ENCODE measurements around the gene CORO7. TPM values are rescaled to one million over a fixed set of nuclear protein-coding genes. Genes with fewer than 3 reads are reported as not detected.

CORO7 gene
- total and polyA plus RNA-seq, 9 of the 15 experiments (the other 6 are each of a cell fraction or from before 2014, with no cell fraction given) = 0.45 to 77.2 (median 18.7) TPM

- no peak for TF ChIP-seq ZNF551 (CRISPR knock-in tag; IDR thresholded peaks at IDR 0.05)
- TF ChIP-seq FOXM1 (IDR thresholded peaks at IDR 0.05; ENCODE audit: low read depth) = no peak
- no peak for TF ChIP-seq FOXM1 (CRISPR knock-in tag; IDR thresholded peaks at IDR 0.05; ENCODE audit: low read depth)
- TF ChIP-seq USF1 (CRISPR knock-in tag; IDR thresholded peaks at IDR 0.05) = no peak
- TF ChIP-seq CBX8 (IDR thresholded peaks at IDR 0.05; ENCODE audit: borderline replicate concordance, extremely low read depth, low read depth, low read length, poor library complexity, severe bottlenecking) = no peak
- no peak for TF ChIP-seq RBM15 (IDR thresholded peaks at IDR 0.05; ENCODE audit: insufficient read depth, low read length)
- TF ChIP-seq ETS2 (tag; IDR thresholded peaks at IDR 0.05; ENCODE audit: borderline replicate concordance, poor library complexity, severe bottlenecking) = no peak
- peak; percentile 68 for TF ChIP-seq CXXC5 (CRISPR knock-in tag; IDR thresholded peaks at IDR 0.05)
- TF ChIP-seq TBL1XR1 (IDR thresholded peaks at IDR 0.05; ENCODE audit: low read length in 2 of 2) = no peak
- no peak for TF ChIP-seq GATAD2A (IDR thresholded peaks at IDR 0.05)
- TF ChIP-seq NUFIP1 (IDR thresholded peaks at IDR 0.05; ENCODE audit: partially characterized antibody) = no peak
- TF ChIP-seq ZNF436 (CRISPR knock-in tag; IDR thresholded peaks at IDR 0.05) = no peak
- TF ChIP-seq MAZ (CRISPR knock-in tag; conservative IDR thresholded peaks at IDR 0.05 in 1 of 2, IDR thresholded peaks at IDR 0.05 in 1 of 2) = peak; percentile 42 to 72
- TF ChIP-seq POLR2H (tag; IDR thresholded peaks at IDR 0.05; ENCODE audit: low read depth) = no peak
- no peak for TF ChIP-seq STAT5A (IDR thresholded peaks at IDR 0.05; ENCODE audit: borderline replicate concordance, low read length)
- TF ChIP-seq THAP7 (CRISPR knock-in tag; IDR thresholded peaks at IDR 0.05) = no peak
- TF ChIP-seq ZNF408 (CRISPR knock-in tag; IDR thresholded peaks at IDR 0.05; ENCODE audit: low read depth) = no peak
- TF ChIP-seq EHMT2 (IDR thresholded peaks at IDR 0.05) = no peak
- TF ChIP-seq MTA2 (IDR thresholded peaks at IDR 0.05; ENCODE audit: low read depth) = no peak
- TF ChIP-seq RERE (CRISPR knock-in tag; IDR thresholded peaks at IDR 0.05; ENCODE audit: borderline replicate concordance) = no peak
Observed at GRCh38 chr16:4350787-4351659, 65.4 kb downstream of the CORO7 start, which contains the start of gene PAM16 (continued).

All from K562 (cell line).